ENCODE measurements around the gene DDR1.

DNA sequence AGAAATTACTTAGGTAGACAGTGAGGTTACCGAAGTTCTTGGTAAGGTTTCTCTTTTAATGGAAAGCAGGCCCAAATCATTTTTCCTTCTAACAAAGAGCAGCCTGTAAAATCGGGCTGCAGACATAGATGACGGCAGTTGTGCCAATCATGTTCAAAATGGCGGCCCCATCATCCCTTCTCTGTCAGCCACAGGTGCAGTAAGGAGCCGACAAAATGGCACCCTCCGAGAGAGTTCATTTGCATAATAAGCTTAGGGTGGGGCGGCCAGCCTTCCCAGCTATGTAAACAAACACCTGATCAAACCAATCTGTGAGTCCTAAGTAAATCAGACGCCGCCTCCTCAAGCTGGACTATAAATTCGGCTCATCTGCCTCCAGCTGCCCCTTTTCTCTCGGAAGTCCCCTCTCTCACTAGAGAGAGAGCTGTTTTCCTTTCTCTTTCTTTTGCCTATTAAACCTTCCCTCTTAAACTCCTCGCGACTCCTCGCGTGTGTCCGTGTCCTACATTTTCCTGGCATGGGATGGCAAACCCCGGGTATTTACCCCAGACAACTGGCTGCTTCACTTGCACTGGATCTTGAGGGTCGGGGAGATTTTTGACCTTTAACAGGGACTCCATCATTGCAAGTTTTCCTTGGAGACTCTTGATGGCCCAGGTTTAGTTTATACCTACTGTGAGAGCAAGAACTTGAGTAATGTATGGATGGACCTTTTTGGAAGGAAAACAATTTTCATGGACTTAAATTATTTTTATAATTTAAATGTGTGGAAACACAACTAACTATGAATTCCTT lies 8.9 kb upstream of the DDR1 start:
- TF ChIP-seq, protein P1, sequence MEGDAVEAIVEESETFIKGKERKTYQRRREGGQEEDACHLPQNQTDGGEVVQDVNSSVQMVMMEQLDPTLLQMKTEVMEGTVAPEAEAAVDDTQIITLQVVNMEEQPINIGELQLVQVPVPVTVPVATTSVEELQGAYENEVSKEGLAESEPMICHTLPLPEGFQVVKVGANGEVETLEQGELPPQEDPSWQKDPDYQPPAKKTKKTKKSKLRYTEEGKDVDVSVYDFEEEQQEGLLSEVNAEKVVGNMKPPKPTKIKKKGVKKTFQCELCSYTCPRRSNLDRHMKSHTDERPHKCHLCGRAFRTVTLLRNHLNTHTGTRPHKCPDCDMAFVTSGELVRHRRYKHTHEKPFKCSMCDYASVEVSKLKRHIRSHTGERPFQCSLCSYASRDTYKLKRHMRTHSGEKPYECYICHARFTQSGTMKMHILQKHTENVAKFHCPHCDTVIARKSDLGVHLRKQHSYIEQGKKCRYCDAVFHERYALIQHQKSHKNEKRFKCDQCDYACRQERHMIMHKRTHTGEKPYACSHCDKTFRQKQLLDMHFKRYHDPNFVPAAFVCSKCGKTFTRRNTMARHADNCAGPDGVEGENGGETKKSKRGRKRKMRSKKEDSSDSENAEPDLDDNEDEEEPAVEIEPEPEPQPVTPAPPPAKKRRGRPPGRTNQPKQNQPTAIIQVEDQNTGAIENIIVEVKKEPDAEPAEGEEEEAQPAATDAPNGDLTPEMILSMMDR (IDR thresholded peaks at IDR 0.05; ENCODE audit: insufficient read depth, low read length, poor library complexity, severe bottlenecking), result no peak
- no peak for TF ChIP-seq EZH2phosphoT487 (conservative IDR thresholded peaks at IDR 0.05; ENCODE audit: low read length)
